Stimulated activated CD4-positive, alpha-beta T cell treated with anti-CD3 and anti-CD28 coated beads, Interleukin-12 subunit alpha, Interleukin-12 subunit beta, amount 100 ng/mL, for 48 hours (primary cell): ENCODE measurements around the gene RPS6KC1.
"Not testable (repeated sequence)": the region's sequence is repeated elsewhere in the genome, so short reads cannot be mapped to it uniquely, and the experiment has no call there.

ENCODE experiments used
- DNase-seq, 3 donors: peaks; one replicate each; pipeline ENCODE4 v3.0.0-alpha.2; 2020; ENCODE audit warnings: low read depth in 2 of 3, low spot score in 1 of 3

RPS6KC1 gene

DNA sequence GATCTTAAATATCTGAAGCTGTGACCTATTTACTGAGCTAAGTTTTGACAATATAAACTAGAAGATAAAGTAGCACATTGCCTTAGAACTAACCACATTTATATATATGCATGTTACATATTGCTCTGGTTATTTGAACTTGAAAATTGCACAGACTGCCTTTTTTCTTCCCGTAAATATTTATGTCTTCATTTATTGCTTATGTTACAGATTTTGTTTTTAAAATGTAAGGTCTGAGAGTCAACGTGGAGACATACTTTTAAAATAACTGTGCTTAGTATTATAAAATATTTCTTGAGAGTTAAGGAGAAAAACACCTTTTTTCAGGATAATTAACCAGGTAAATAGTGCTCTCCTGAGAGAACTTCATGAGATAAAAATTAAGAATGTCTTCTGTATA lies 3.1 kb downstream of the RPS6KC1 start:
- no peak for DNase-seq

DNA sequence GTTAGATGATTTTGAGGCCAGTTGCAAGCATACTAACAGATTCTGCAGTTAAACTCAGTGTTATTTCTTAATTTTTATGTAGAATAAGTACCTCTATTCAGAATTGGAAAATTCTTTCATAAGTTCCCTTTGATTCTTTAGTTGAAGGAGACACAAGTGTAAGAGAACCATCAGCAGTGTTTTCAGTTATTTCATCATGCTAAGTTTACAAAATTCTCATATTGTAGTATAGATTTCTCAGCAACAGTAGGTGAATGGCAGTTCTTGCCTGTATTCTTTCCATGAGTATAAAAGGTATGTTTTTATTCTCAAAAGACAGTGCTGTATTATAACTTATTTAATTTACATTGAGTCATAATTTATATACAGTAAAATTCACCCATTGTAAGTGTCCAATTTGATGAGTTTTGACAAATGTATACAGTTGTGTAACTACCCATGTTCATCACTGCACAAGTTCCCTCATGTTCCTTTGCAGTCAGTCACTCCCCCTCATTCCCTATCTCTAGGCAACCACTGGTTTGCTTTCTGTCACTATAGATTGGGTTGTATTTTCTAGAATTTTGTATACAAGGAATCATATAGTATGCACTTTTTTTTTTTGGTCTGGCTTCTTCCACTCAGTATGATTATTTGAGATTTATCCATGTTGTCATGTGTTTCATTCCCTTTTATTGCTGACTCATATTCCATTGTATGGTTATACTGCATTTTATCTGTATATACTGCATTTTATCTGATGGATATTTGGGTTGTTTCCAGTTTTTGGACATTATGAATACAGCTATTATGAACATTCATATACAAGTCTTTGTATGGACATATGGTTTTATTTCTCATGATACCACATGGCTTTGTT lies 3.9 kb downstream of the RPS6KC1 start:
- no peak for DNase-seq

DNA sequence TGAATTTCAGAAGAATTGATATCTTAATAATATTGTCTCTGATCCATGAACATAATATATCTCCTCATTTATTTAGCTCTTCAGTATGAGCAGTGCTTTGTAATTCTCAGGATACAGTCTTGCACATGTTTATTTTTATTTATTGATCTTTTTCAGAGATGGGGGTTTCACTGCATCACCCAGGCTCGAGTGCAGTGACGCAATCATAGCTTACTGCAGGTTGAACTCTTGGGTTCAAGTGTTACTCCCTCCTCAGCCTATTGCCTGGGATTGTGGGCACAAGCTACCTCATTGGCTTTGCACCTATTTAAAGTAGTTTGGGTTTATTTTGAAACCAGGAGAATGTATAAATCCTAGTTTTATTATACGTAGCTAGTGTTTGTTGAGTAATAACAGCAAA lies 4.7 kb downstream of the RPS6KC1 start:
- DNase-seq: no peak

DNA sequence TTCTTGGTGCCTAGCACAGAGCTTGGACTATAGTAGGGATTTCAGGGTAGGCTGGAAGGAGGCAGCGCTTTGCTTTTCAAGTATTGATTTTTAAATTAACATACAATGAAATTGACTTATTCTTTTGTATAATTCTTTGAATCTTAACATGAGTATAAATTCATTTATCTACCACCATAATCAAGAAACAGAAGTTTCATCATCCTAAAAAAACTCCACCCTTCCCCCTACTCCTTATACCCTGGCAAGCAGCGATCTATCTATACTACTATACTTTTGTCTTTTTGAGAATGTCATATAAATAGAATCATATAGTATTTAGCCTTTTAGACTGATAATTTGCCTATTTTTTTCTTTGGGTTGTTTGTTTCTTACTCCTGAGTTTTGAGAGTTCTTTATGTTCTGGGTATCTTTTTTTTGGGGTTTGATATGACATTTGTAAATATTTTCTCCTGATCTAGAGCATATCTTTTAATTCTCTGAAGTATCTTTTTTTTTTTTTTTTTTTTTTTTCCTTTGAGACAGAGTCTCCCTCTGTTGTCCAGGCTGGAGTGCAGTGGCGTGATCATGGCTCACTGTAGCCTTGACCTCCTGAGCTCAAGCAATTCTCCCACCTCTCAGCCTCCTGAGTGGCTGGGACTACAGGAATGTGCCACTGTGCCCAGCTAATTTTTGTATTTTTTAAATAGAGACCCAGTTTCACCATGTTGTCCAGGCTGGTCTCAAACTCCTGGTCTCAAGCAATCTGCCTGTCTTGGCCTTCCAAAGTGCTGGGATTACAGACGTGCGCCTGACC lies 6.4 kb downstream of the RPS6KC1 start:
- no peak for DNase-seq

DNA sequence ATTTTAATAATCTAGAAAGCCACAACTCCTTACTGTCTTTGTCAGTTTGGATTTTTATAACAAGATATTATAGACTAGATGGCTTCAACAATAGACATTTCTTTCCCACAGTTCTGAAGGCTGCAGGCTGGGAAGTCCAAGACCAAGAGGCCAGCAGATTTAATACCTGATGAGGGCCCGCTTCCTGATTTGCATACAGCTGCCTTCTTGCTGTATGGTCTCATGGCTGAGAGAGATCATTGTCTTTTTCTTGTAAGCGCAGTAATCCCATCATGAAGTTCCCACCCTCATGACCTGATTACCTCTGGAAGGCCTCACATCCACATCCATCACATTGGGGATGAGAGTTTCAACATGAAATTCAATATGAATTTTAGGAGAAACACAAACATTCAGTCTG lies 9.8 kb downstream of the RPS6KC1 start:
- DNase-seq: no peak

DNA sequence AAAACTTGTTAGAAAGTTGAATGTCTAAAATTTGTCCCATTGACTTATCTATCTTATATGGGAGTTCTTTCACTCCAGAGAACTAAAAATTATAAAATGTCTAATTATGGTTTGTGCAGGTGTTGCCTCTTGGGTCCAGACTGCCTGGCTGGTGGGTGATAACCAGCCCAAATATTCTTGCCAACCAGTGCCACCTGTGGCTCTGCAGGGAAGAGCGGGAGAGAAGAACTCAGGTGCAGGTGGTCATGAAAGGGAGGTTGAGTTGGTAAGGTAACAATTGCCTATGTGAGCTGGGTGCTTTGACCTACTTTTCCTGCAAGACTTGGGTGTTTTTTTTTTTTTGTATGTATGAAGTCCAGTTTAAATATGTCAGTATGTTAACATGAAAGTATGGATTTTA lies 10.2 kb downstream of the RPS6KC1 start:
- DNase-seq: no peak

DNA sequence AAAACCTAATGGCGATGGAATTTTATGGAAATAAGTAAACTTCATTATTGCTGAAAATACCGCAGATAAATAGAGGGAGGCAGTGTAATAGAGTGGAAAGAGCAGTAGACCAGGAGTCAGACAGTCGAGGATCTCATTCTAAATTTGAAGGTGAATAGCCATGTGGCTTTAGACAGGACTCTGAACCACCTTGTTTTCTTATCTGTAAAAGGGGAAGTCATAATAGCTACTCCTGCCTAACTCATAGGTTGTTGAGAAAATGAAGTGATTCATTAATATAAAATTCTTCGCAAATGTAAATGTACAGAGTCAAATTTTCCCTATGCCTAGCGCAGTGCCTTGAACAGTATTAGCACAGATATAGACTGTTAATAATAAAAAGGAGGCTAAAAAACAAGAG lies 14.8 kb downstream of the RPS6KC1 start:
- DNase-seq: no peak

DNA sequence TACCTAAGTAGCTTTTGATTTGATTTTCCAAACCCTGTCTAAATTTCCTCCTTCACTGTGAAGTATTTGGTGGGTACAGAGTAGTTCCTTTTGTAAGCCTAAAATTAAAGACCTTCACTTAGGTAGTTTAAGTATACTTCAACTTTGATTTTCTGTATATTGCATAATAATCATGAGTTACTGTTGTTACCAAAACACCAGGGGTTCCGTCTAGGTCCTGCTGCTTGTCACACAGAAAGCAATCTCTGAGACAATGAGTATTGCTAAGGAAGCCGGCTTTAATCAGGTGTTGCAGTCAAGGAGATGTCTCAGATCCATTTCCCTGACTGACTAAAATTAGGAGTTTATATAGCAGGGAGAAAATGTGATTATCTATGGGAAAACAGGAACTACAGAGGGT lies 15.3 kb downstream of the RPS6KC1 start:
- no peak for DNase-seq

DNA sequence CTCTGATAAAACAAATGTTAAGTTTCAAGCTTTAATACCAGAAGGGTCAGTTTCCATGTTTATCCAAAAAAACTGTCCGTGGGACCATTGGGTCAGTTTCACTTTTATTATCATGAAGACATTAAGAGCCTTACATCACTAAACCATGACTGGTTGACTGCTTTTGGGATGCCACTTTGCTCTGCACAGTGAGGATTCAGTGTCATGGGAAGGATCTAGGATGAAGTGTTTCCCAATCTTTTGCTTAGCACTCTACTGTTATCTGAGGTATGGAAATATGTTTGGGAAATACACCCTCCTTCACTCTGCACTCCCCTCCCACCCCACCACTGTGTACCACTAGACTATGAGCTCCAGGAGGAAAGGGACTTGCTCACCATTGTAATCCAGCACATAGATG lies 16.3 kb downstream of the RPS6KC1 start:
- no peak for DNase-seq

DNA sequence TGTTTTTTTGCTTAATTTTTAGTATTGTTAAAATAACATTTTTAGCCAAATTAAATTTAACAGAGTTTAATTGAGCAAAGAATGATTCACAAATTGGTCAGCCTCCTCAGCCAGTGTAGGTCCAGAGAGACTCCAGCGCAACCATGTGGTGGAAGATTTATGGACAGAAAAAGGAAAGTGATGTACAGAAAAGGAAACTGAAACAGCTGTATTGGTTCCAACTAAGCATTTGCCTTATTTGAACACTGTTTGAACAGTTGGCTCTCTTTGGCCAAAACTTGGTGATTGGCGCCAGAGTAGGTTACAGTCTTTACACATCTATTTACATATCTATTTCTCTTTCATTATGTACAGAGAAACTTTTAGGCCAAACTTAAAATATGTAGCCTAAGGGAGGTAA lies 19.4 kb downstream of the RPS6KC1 start:
- DNase-seq: peak in 1 of 3 donors; percentile 11

DNA sequence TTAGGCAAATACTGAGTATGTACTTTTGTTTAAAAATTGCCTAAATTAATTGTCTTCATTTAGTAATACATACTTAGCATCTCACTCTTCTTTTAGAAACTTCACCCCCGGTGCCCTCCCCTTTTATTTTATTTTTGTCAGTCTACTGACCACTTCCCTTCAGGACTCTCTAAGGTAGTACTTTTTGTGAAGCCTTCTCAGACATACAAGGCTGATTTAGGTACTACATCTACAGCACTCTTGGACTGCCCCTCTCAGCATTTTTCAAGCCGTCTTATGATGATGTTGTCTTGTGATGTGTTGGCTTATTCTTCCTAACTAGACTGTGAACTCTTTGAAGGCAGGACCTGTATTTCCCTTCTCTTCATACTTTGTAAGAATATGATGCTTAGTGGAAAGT lies 24.7 kb downstream of the RPS6KC1 start:
- no peak for DNase-seq

DNA sequence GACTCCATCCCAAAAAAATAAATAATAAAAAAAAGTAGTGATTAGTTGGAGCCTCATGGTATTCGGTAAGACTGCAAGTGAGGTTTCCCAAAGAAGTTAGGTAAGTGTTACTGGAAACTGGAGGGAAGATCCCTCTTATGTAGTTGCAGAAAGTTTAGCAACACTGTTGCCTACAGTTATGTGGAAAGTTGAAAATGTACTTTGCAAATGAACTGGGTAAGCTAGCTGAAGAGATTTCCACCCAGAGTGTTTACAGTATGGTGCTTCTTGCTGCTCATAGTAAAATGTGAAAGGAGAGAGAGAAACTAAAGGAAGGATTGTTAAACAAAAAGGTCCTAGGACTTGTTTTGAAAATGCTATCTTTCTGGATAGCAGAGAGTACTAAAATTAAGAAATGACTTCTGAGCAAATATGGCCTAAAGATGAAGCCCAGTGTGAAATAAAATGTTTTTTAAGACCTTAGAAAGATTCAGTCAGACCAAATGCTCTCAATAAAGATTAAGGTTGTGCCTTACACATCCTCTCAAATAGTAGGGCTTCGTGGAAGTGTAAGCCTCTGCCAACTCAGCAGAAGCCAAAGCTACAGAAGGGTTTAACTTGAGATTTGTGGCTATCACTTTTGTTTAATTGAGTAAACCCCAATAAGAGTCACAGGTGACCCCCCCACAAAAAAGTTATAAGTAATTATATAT lies 31.5 kb downstream of the RPS6KC1 start:
- no peak for DNase-seq

DNA sequence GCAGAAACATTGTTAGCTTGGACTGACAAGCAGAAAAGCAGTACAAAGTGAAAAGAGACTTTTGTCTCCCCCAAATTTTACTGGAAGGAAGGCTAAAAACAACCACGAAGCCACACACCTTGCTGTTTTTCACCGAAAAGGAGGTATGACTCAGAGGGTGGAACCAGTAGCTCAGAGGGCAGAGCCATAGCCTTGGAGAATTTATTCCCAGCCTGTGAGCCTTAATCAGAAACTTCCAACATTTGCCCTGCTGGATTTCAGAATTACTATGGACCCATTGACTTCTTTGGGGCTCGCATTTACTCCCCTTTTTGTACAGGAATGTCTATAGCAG lies 32.0 kb downstream of the RPS6KC1 start:
- DNase-seq: no peak

DNA sequence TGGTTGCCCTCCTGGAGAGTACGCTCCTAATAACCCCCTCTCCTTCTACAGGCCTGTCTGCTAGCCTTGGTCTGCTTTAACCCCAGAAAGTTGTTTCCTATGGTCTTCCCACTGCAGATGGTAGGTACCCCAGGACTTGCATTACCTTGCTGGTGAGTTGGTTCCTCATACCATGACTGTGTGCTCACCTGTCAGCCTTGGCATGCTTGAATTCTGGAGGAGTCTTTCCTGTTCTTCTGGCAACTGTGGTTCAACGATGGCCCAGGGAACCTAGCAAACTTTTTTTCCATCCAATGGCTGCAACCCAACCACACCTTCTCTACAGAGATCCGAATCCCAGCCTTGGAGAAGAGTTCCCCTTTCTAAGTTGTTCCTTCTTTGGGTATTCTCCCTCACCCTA lies 36.9 kb downstream of the RPS6KC1 start:
- no peak for DNase-seq

DNA sequence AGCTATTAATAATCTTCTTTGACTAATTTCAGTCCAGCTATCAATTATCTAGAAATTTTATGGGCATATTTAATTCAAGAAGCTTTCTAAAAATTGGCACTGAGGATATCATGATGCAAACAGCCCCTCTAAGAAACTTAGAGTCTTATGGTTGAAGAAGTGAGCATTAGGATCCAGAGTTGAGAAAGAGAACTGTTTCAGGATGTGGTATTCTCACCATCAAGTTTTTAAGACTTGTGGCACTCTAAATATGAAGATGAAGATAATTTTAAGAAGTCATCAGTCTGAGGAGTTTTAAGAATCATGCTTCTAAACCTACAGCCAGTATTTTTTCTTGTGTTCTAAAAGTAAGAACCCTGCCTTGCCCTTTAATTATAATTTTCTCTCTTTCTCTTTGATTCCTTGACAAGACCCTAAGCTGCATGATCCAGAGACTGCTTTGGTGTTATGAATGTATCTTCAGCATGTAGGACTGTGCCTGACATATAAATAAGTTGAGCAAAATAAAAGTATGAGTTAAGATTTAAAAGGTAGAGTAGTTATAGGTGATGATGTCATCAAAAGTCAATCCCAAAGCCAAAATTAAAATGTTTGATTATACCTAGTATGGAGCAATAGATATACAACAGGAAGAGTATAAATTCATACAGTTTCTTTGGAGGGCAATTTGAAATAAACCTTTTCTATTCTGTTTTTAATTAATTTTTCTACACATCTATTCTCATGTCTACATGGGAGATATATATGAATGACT lies 39.1 kb downstream of the RPS6KC1 start:
- no peak for DNase-seq

DNA sequence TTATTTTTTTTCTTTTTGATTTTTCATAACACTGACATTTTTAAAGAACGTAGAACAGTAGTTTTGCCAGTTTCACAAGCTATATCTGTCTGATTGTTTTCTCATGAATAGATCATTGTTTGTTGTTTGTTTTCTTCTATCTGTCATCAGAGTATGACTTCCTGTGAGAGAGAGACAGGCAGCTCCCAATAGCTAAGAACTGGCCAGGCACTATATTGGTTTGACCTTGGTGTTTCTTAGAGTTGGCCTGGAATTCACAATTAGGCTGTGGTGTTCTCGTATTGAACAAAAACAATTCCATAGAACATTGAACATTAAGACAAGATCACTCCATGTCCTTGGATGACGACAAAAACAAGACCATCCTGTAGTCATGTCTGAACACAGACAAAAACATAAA lies 43.4 kb downstream of the RPS6KC1 start:
- no peak for DNase-seq

DNA sequence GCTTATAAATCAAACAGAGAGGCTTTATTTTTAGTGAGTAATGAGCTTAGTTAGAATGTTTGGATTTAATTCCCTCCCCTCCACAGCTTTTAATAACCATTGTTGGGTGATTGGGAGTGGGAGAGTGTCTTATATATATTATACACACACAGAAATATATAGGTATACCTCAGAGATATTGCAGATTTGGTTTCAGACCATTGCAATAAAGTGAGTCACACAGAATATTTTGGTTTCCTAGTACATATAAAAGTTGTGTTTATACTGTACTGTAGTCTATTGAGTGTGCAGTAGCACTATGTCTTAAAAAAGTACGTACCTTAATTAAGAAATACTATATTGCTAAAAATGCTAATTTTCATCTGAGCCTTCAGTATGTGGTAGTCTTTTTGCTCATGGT lies 44.4 kb downstream of the RPS6KC1 start:
- DNase-seq: no peak

DNA sequence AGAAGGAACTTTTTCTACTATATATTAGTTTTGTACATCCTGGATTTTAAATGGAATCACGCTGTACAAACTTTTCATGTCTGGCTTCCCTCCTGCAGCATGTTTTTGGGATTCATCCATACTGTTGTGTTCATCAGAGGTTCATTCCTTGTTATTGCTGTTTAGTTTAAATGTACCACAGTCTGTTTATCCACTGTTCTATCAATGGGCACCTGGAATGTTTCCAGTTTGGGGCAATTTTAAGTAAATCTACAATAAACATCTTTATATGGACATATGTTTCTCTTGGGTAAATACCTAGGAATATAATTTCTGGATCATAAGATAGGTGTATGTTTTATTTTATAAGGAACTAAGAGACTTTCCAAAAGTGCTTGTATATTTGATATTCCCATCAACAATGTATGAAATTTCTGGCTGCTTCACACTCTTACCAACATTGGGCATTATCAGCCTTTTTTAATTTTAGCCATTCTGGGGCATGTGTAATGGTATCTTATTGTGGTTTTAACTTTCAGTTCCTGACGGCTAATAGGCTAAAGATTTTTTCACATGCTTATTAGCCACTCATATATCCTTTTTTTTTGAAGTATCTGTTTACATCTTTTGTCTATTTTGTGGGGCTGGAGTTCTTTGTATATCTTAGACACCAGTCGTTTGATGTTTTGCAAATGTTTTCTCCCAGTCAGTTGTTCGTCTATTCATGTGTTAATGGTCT lies 48.8 kb downstream of the RPS6KC1 start:
- no peak for DNase-seq

DNA sequence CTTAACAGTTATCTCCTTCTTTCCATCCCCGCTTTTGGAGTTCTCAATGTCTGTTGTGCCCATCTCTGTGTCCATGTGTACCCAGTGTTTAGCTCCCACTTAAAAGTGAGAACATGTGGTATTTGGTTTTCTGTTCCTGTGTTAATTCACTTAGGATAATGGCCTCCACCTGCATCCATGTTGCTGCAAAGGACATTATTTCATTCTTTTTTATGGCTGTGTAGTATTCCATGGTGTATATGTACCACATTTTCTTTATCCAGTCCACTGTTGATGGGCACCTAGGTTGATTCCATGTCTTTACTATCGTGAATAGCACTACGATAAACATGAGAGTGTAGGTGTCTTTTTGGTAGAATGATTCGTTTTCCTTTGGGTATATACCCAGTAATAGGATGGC lies 49.5 kb downstream of the RPS6KC1 start:
- not testable (repeated sequence) for DNase-seq

DNA sequence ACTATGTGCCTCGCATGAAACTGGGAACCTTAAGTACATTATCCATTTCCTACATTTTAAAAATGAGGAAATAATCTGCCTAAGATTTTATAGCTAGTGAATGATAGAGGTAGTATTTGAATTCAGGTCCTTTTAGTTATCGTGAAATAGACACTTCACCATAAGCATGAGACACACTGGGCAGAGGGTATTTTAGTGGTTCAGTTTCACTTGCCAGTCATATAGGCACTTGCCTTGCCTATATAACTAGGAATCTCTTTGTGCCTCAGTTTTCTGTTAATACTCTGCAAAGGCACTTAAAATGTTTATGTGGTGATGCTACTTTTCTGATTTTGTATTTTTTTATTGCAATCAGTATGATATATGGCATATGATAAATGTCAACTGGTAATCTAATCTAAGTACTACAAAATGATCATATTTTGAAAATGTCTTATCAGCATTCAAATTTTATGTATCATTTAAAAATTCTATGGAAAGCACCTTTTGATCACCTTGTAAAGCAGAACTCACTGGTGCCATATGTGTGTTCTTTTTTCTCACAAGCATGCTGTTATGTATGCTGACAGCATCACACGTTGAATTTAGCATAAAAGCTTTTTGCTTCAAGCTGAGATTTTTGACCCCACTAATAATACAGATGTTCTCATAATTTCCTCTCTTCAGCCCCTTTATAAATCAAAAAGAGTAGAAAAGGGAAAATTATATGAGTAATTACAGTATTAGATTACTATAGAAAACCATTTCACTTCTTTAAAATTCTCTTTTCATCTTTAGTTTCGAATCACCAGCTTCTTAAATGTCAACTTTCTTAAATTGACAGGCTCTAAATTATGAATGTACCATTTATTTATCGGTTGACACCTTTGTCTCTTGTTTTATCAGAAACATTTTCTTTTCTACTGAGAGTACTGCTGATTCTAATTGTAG lies 52.6 kb downstream of the RPS6KC1 start:
- DNase-seq: no peak
